RWPE2 (cell line): ENCODE data around the gene OR12D3.
"Not testable (repeated sequence)": the region's sequence is repeated elsewhere in the genome, so short reads cannot be mapped to it uniquely, and the experiment has no call there.

ENCODE experiments used
- ATAC-seq: fragments of 200-7000 bp; cut with Tn5 transposase; 3 replicates; pipeline ENCODE4 v1.9.1; 2021; ENCODE audit warnings: low read depth
- DNase-seq: peaks from one replicate; pipeline ENCODE4 v3.0.0-alpha.2; 2020; ENCODE audit warnings: low spot score
- H3K27ac ChIP-seq: fragments of 450-650 bp; 2 replicates; pipeline ENCODE4 v1.5.1; 2017; ENCODE audit warnings: mild to moderate bottlenecking; ENCODE audit not compliant: poor library complexity, severe bottlenecking
- H3K27me3 ChIP-seq: fragments of 250-450 bp; sonication (Bioruptor Pico); 2 replicates; pipeline ENCODE4 v1.5.1; 2021; ENCODE audit warnings: mild to moderate bottlenecking, moderate library complexity; ENCODE audit not compliant: insufficient read depth, poor library complexity, severe bottlenecking
- H3K36me3 ChIP-seq: fragments of 250-450 bp; sonication (Bioruptor Pico); 2 replicates; pipeline ENCODE4 v1.5.1; 2020; ENCODE audit warnings: low read depth, mild to moderate bottlenecking, moderate library complexity
- H3K4me1 ChIP-seq: fragments of 250-450 bp; sonication (Bioruptor Pico); 2 replicates; pipeline ENCODE4 v1.5.1; 2021; ENCODE audit warnings: mild to moderate bottlenecking, moderate library complexity; ENCODE audit not compliant: insufficient read depth, poor library complexity, severe bottlenecking
- H3K4me3 ChIP-seq: fragments of 250-450 bp; sonication (Bioruptor Pico); 2 replicates; pipeline ENCODE4 v1.5.1; 2021; ENCODE audit warnings: mild to moderate bottlenecking, moderate library complexity; ENCODE audit not compliant: severe bottlenecking
- H3K9me3 ChIP-seq: fragments of 250-450 bp; sonication (Bioruptor Pico); 2 replicates; pipeline ENCODE4 v1.5.1; 2021; ENCODE audit warnings: mild to moderate bottlenecking, moderate library complexity; ENCODE audit not compliant: severe bottlenecking
- CTCF ChIP-seq: fragments of 450-650 bp; IDR thresholded peaks from one replicate; pipeline ENCODE4 v1.5.1; 2017; ENCODE audit warnings: mild to moderate bottlenecking, moderate library complexity; ENCODE audit not compliant: poor library complexity, severe bottlenecking

OR12D3 gene

GRCh38 chr6:29368765-29369164 lies 6.3 kb downstream of the OR12D3 start, which contains the start of gene OR5V1:
Gene OR5V1 (minus strand): TSS chr6:29368865. CDS start chr6:29356195, 12,670 bp downstream.
- Histone ChIP-seq H3K4me3 (no peak within 1 kb of the TSS), H3K27me3 (peaks cover 8% of the 10 kb centered on the region), H3K27ac (no peak within 1 kb of the TSS), H3K9me3 (no peaks in the 10 kb centered on the region), H3K4me1 (no peaks in the 10 kb centered on the region), H3K36me3 (no peaks in the 10 kb centered on the region)
- no peak for TF ChIP-seq CTCF
- DNase-seq (no peak), ATAC-seq (no peak)

DNA sequence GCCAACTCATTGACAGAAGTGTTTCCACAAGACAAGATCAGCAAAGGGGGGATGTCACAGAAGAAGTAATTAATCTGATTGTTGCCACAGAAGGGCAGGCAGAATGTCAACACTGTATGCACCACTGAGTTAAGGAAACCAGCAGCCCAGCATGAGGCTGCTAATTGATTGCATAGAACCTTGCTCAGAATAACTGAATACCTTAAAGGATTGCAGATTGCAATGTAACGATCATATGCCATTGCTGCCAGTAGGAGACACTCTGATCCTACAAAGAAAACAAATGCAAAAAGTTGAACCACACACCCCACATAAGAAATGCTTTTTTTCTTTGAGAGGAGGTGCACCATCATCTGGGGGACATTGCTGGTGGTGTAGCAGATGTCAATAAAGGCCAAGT lies 19.5 kb downstream of the OR12D3 start:
- no peak for TF ChIP-seq CTCF
- Histone ChIP-seq H3K27ac (no peak overlapping the region), H3K4me1 (no peaks in the 10 kb centered on the region), H3K4me3 (no peak overlapping the region), H3K36me3 (no peaks in the 10 kb centered on the region), H3K27me3 (no peaks in the 10 kb centered on the region), H3K9me3 (no peaks in the 10 kb centered on the region)
- DNase-seq, result no peak
- no peak for ATAC-seq

GRCh38 chr6:29354980-29355379 lies 20.1 kb downstream of the OR12D3 start:
- TF ChIP-seq CTCF, result no peak
- no peaks in the 10 kb centered on the region for H3K27me3 ChIP-seq
- ATAC-seq (no peak), DNase-seq (no peak)
- H3K4me1 ChIP-seq, result no peaks in the 10 kb centered on the region
- no peak overlapping the region for H3K4me3 ChIP-seq
- H3K9me3 ChIP-seq, result no peaks in the 10 kb centered on the region
- no peak overlapping the region for H3K27ac ChIP-seq
- H3K36me3 ChIP-seq, result no peaks in the 10 kb centered on the region

- H3K9me3 ChIP-seq, H3K4me3 ChIP-seq, H3K36me3 ChIP-seq, H3K27me3 ChIP-seq, H3K27ac ChIP-seq, ATAC-seq, DNase-seq, H3K4me1 ChIP-seq: not testable (repeated sequence)
Measured at GRCh38 chr6:29349348-29349747, 25.7 kb downstream of the OR12D3 start.

DNA sequence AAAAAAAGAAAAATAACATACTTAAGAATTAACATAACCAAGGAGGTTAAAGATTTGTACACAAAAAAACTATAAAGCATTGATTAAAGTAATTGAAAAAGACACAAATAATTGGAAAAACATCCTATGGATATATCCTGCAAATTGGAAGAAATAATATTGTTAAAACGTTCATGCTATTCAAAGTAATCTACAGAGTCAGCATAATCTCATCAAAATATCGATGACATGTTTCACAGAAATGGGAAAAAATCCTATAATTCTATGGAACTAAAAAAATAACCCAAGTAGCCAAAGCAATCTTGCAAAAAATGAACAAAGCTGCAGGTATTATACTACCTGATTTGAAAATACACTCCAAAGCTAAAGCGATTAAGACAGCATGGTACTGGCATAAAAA lies 29.7 kb downstream of the OR12D3 start:
- no peak for ATAC-seq
- H3K36me3 ChIP-seq, result no peaks in the 10 kb centered on the region
- no peaks in the 10 kb centered on the region for H3K4me1 ChIP-seq
- no peak for DNase-seq
- no peak overlapping the region for H3K27ac ChIP-seq
- no peaks in the 10 kb centered on the region for H3K9me3 ChIP-seq
- no peak for TF ChIP-seq CTCF
- peaks cover 4% of the 10 kb centered on the region for H3K27me3 ChIP-seq
- H3K4me3 ChIP-seq, result no peak overlapping the region
